Endodermal cell (in vitro differentiated cells): ENCODE results near the gene TAP2. TPM values are rescaled to one million over a fixed set of nuclear protein-coding genes. Genes with fewer than 3 reads are reported as not detected.

Source experiments
- DNase-seq: peaks from one replicate; pipeline ENCODE4 v3.0.0-alpha.2; 2017
- H3K27ac ChIP-seq: 2 replicates; pipeline ENCODE4 v1.5.1; 2013; ENCODE audit warnings: mild to moderate bottlenecking, low read depth, low read length, moderate library complexity
- H3K27me3 ChIP-seq: 2 replicates; pipeline ENCODE4 v1.6.1; 2013; ENCODE audit warnings: mild to moderate bottlenecking, low read length, moderate library complexity; ENCODE audit not compliant: insufficient read depth, control insufficient read depth, poor library complexity, severe bottlenecking
- H3K36me3 ChIP-seq: 2 replicates; pipeline ENCODE4 v1.7.0; 2013; ENCODE audit warnings: mild to moderate bottlenecking, low read length, moderate library complexity; ENCODE audit not compliant: control insufficient read depth, insufficient read depth
- H3K4me1 ChIP-seq: one replicate; pipeline ENCODE4 v1.7.0; 2013; ENCODE audit warnings: low read length; ENCODE audit not compliant: control insufficient read depth, insufficient read depth
- H3K4me3 ChIP-seq: 2 replicates; pipeline ENCODE4 v1.5.1; 2013; ENCODE audit warnings: mild to moderate bottlenecking, low read length, moderate library complexity
- H3K9ac ChIP-seq: 2 replicates; pipeline ENCODE4 v1.6.1; 2013; ENCODE audit warnings: mild to moderate bottlenecking, low read length, moderate library complexity; ENCODE audit not compliant: poor library complexity, severe bottlenecking; ENCODE audit errors: extremely low read depth
- H3K9me3 ChIP-seq: 2 replicates; pipeline ENCODE4 v1.6.1; 2013; ENCODE audit warnings: mild to moderate bottlenecking, low read length, moderate library complexity; ENCODE audit not compliant: control insufficient read depth
- H3K27ac Mint-ChIP-seq: 2 replicates; pipeline ENCODE4 v1.8.0; 2020; ENCODE audit warnings: mixed read lengths
- H3K27me3 Mint-ChIP-seq: 2 replicates; pipeline ENCODE4 v1.8.0; 2021; ENCODE audit warnings: mild to moderate bottlenecking, mixed read lengths; ENCODE audit not compliant: insufficient read depth
- H3K36me3 Mint-ChIP-seq: 2 replicates; pipeline ENCODE4 v1.8.0; 2020; ENCODE audit warnings: low read depth, mixed read lengths
- H3K4me1 Mint-ChIP-seq: 2 replicates; pipeline ENCODE4 v1.8.0; 2020; ENCODE audit warnings: mixed read lengths
- H3K4me3 Mint-ChIP-seq: 2 replicates; pipeline ENCODE4 v1.8.0; 2020; ENCODE audit warnings: mild to moderate bottlenecking, moderate library complexity, mixed read lengths
- H3K9me3 Mint-ChIP-seq: 2 replicates; pipeline ENCODE4 v1.8.0; 2020; ENCODE audit warnings: mild to moderate bottlenecking, mixed read lengths
- WGBS, 2 experiments: methylation state at CpG; one replicate each; pipeline versions ENCODE4 v1.1.5 to v1.1.7; 2013; ENCODE audit warnings: missing lambda C conversion rate in 2 of 2, mixed read lengths in 1 of 2; ENCODE audit not compliant: insufficient coverage in 1 of 2, insufficient read length in 1 of 2; 5-methylcytosine and 5-hydroxymethylcytosine counted together
- total RNA-seq, 2 donors: library from RNA; stranded (reverse); fragmentation: NEBNext Ultra II Directional in 1 of 2; extraction: Animal tissue kit (Norgen Biotek cat#: 25700) in 1 of 2; gene quantifications; 2 replicates in 1 of 2; 3 replicates in 1 of 2; pipeline ENCODE4 v1.2.1, GENCODE V29; 2021
- TF ChIP-seq, protein P1 (sequence below): fragments of 200-600 bp; sonication (generic); conservative IDR thresholded peaks from 2 replicates; pipeline ENCODE4 v1.5.0; 2021; ENCODE audit warnings: antibody characterized with exemption, mild to moderate bottlenecking

Gene TAP2
- total RNA-seq, 2 donors from 2014 or later, result 3.4 to 6.6 TPM

DNA sequence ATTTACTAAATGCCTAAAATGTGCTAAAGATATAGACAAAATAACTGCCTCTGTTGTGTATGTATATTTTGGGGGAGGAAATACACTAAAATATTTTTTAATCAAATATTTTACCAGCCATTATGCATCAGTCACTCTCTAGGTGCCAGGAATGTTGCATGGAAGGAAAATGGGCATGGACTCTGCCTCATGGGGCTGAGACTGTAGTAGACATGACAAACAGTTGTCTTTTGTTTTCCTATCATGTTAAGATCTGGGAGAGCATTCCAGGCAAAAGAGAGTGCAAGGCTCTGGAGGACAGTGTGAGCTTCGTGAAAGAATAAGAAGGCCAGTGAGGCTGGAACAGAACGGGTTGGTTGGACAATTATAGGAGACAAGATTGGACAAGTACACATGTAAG lies 48.2 kb downstream of the TAP2 start:
- Histone ChIP-seq H3K4me3 (no peak overlapping the region), H3K9me3 (no peaks in the 10 kb centered on the region), H3K9ac (no peak overlapping the region), H3K36me3 (no peaks in the 10 kb centered on the region), H3K4me1 (no peaks in the 10 kb centered on the region), H3K27ac (no peak overlapping the region), H3K27me3 (peaks cover 11% of the 10 kb centered on the region)
- H3K27me3 Mint-ChIP-seq, result peaks cover 42% of the 10 kb centered on the region
- no peak for DNase-seq
- TF ChIP-seq, protein P1, sequence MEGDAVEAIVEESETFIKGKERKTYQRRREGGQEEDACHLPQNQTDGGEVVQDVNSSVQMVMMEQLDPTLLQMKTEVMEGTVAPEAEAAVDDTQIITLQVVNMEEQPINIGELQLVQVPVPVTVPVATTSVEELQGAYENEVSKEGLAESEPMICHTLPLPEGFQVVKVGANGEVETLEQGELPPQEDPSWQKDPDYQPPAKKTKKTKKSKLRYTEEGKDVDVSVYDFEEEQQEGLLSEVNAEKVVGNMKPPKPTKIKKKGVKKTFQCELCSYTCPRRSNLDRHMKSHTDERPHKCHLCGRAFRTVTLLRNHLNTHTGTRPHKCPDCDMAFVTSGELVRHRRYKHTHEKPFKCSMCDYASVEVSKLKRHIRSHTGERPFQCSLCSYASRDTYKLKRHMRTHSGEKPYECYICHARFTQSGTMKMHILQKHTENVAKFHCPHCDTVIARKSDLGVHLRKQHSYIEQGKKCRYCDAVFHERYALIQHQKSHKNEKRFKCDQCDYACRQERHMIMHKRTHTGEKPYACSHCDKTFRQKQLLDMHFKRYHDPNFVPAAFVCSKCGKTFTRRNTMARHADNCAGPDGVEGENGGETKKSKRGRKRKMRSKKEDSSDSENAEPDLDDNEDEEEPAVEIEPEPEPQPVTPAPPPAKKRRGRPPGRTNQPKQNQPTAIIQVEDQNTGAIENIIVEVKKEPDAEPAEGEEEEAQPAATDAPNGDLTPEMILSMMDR, result no peak
- H3K4me3 Mint-ChIP-seq, result no peak overlapping the region
- 72 to 75% methylated on average over 2 of the region's 2 CpGs for WGBS, 2 experiments
- H3K27ac Mint-ChIP-seq, result no peak overlapping the region
- peaks cover 10% of the 10 kb centered on the region for H3K4me1 Mint-ChIP-seq
- no peaks in the 10 kb centered on the region for H3K36me3 Mint-ChIP-seq
- no peaks in the 10 kb centered on the region for H3K9me3 Mint-ChIP-seq

Other genes starting within 250 kb of the TAP2 start
- gene HLA-DRB1, start 248.9 kb downstream of the TAP2 start, total RNA-seq, result 10 to 100 TPM in 1 of 2 donors, 1 to 10 TPM in 1; 9.9 to 14.6 TPM
- under 1 TPM in 1 of 2 donors, not detected in 1; 0.97 TPM for gene HLA-DQA1, start 201.3 kb downstream of the TAP2 start, total RNA-seq
- gene HLA-DQB1, start 172.1 kb downstream of the TAP2 start, total RNA-seq, result 10 to 100 TPM in 1 of 2 donors, 1 to 10 TPM in 1; 2.2 to 11.1 TPM
- gene HLA-DQA2, start 97.3 kb downstream of the TAP2 start, total RNA-seq, result not detected
- not detected for gene HLA-DQB2, start 75.2 kb downstream of the TAP2 start, total RNA-seq
- not detected for gene HLA-DOB, start 21.7 kb downstream of the TAP2 start, total RNA-seq
- gene PSMB8, start 5.3 kb upstream of the TAP2 start, total RNA-seq, result 1 to 10 TPM in 1 of 2 donors, under 1 TPM in 1; 0.93 to 3.1 TPM
- 1 to 10 TPM; 2.0 to 2.6 TPM for gene TAP1, start 15.0 kb upstream of the TAP2 start, total RNA-seq
- gene PSMB9, start 15.5 kb upstream of the TAP2 start, total RNA-seq, result not detected
- 1 to 10 TPM in 1 of 2 donors, under 1 TPM in 1; 0.24 to 1.8 TPM for gene HLA-DMB, start 102.3 kb upstream of the TAP2 start, total RNA-seq
- gene HLA-DMA, start 114.4 kb upstream of the TAP2 start, total RNA-seq, result 10 to 100 TPM in 1 of 2 donors, 1 to 10 TPM in 1; 4.9 to 19.0 TPM
- 100 to 1,000 TPM; 209 to 233 TPM for gene BRD2, start 129.9 kb upstream of the TAP2 start, total RNA-seq
- 10 to 100 TPM; 10.6 to 11.1 TPM for gene HLA-DOA, start 170.9 kb upstream of the TAP2 start, total RNA-seq
- gene HLA-DPA1, start 234.9 kb upstream of the TAP2 start, total RNA-seq, result 1 to 10 TPM; 1.7 to 1.9 TPM
- 10 to 100 TPM; 13.5 to 20.6 TPM for gene HLA-DPB1, start 237.3 kb upstream of the TAP2 start, total RNA-seq